H1 (cell line): ENCODE results near the gene METRNL. TPM values are rescaled to one million over a fixed set of nuclear protein-coding genes. Genes with fewer than 3 reads are reported as not detected.

Experiments used
- BCL11A ChIP-seq, 2 experiments: IDR thresholded peaks; one replicate each; pipeline ENCODE4 v1.6.1; 2011; ENCODE audit warnings: low read depth in 2 of 2, low read length in 2 of 2, mild to moderate bottlenecking in 2 of 2
- GABPA ChIP-seq: IDR thresholded peaks from 2 replicates; pipeline ENCODE4 v1.6.1; 2011; ENCODE audit warnings: mild to moderate bottlenecking, low read length, moderate library complexity, borderline replicate concordance; ENCODE audit not compliant: insufficient read depth
- JUND ChIP-seq: IDR thresholded peaks from 2 replicates; pipeline ENCODE4 v1.6.1; 2011; ENCODE audit warnings: mild to moderate bottlenecking, improper control_type of control experiment, low read length
- POLR2AphosphoS5 ChIP-seq: IDR thresholded peaks from 2 replicates; pipeline ENCODE4 v1.6.1; 2011; ENCODE audit warnings: low read depth, low read length
- RAD21 ChIP-seq, 2 experiments: IDR thresholded peaks in 1 of 2; conservative IDR thresholded peaks in 1 of 2; 2 replicates each; pipeline ENCODE4 v1.6.1; 2011; ENCODE audit warnings: low read depth in 2 of 2, low read length in 2 of 2, improper control_type of control experiment in 1 of 2, inconsistent platforms in 1 of 2, mild to moderate bottlenecking in 1 of 2, moderate library complexity in 1 of 2
- RFX5 ChIP-seq: IDR thresholded peaks from 2 replicates; pipeline ENCODE4 v1.6.1; 2011; ENCODE audit warnings: low read depth, low read length, improper control_type of control experiment, borderline replicate concordance
- TEAD4 ChIP-seq: IDR thresholded peaks from 2 replicates; pipeline ENCODE4 v1.6.1; 2012; ENCODE audit warnings: low read depth, low read length, inconsistent platforms, mixed read lengths
- polyA plus RNA-seq, 7 experiments: library from polyadenylated mRNA; depleted of rRNA in 3 of 7; stranded (reverse) in 5 of 7; unstranded in 2 of 7; fragments of >200 nt in 5 of 7; fragments of 200-250 nt in 2 of 7; gene quantifications; 1 replicate in 5 of 7; 2 replicates in 1 of 7; 4 replicates in 1 of 7; pipeline versions ENCODE4 v1.2.1 to v1.2.3, GENCODE V29; 2011 to 2013; ENCODE audit warnings: missing spikeins in 2 of 7, mixed read lengths in 2 of 7
- total RNA-seq: library from RNA; stranded (reverse); fragmentation: NEBNext Ultra II Directional; extraction: Animal tissue kit (Norgen Biotek cat#: 25700); gene quantifications from 2 replicates; pipeline ENCODE4 v1.2.1, GENCODE V29; 2021
- TF ChIP-seq, protein P1 (sequence below): IDR thresholded peaks from 2 replicates; pipeline ENCODE4 v1.6.1; 2011; ENCODE audit warnings: low read length, improper control_type of control experiment
- TF ChIP-seq, protein P2 (sequence below): fragments of 300-600 bp; sonication (generic); IDR thresholded peaks from 2 replicates; pipeline ENCODE4 v1.7.1; 2012; ENCODE audit warnings: low read length, moderate library complexity, mild to moderate bottlenecking, inconsistent platforms; ENCODE audit not compliant: insufficient replicate concordance

Gene METRNL
- total and polyA plus RNA-seq, 2 of the 8 experiments (the other 6 are each of a cell fraction or from before 2014, with no cell fraction given) = 13.9 to 14.2 TPM

DNA sequence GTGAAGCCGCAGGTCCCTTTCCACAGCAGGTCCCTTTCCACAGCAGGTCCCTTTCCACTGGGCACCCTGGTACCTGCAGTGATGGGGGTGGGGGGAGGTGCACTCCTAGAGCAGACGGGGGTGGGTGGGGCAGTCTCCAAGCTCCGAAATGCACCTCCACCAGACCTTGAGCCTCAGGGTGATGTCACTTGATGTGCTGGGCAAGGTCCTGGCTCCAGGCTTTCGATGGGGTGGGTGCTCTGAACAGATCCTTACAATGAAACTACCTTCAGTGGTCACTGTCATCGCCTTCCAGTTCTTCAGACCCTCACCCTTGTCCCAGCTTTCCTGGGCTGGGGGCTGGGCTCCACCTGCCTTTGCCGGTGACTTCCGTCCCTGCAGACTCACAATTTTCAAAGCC is 1.5 kb upstream of the METRNL start (continued):
- TF ChIP-seq RAD21 (IDR thresholded peaks at IDR 0.05 in 1 of 2, conservative IDR thresholded peaks at IDR 0.05 in 1 of 2; ENCODE audit: low read depth in 2 of 2, low read length in 2 of 2) (no peak), RFX5 (no peak), TEAD4 (no peak), JUND (no peak), BCL11A (IDR thresholded peaks at IDR 0.05; ENCODE audit: low read depth in 2 of 2, low read length in 2 of 2) (no peak), POLR2AphosphoS5 (no peak), GABPA (no peak)
- TF ChIP-seq, protein P1, sequence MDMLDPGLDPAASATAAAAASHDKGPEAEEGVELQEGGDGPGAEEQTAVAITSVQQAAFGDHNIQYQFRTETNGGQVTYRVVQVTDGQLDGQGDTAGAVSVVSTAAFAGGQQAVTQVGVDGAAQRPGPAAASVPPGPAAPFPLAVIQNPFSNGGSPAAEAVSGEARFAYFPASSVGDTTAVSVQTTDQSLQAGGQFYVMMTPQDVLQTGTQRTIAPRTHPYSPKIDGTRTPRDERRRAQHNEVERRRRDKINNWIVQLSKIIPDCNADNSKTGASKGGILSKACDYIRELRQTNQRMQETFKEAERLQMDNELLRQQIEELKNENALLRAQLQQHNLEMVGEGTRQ = no peak
- TF ChIP-seq, protein P2, sequence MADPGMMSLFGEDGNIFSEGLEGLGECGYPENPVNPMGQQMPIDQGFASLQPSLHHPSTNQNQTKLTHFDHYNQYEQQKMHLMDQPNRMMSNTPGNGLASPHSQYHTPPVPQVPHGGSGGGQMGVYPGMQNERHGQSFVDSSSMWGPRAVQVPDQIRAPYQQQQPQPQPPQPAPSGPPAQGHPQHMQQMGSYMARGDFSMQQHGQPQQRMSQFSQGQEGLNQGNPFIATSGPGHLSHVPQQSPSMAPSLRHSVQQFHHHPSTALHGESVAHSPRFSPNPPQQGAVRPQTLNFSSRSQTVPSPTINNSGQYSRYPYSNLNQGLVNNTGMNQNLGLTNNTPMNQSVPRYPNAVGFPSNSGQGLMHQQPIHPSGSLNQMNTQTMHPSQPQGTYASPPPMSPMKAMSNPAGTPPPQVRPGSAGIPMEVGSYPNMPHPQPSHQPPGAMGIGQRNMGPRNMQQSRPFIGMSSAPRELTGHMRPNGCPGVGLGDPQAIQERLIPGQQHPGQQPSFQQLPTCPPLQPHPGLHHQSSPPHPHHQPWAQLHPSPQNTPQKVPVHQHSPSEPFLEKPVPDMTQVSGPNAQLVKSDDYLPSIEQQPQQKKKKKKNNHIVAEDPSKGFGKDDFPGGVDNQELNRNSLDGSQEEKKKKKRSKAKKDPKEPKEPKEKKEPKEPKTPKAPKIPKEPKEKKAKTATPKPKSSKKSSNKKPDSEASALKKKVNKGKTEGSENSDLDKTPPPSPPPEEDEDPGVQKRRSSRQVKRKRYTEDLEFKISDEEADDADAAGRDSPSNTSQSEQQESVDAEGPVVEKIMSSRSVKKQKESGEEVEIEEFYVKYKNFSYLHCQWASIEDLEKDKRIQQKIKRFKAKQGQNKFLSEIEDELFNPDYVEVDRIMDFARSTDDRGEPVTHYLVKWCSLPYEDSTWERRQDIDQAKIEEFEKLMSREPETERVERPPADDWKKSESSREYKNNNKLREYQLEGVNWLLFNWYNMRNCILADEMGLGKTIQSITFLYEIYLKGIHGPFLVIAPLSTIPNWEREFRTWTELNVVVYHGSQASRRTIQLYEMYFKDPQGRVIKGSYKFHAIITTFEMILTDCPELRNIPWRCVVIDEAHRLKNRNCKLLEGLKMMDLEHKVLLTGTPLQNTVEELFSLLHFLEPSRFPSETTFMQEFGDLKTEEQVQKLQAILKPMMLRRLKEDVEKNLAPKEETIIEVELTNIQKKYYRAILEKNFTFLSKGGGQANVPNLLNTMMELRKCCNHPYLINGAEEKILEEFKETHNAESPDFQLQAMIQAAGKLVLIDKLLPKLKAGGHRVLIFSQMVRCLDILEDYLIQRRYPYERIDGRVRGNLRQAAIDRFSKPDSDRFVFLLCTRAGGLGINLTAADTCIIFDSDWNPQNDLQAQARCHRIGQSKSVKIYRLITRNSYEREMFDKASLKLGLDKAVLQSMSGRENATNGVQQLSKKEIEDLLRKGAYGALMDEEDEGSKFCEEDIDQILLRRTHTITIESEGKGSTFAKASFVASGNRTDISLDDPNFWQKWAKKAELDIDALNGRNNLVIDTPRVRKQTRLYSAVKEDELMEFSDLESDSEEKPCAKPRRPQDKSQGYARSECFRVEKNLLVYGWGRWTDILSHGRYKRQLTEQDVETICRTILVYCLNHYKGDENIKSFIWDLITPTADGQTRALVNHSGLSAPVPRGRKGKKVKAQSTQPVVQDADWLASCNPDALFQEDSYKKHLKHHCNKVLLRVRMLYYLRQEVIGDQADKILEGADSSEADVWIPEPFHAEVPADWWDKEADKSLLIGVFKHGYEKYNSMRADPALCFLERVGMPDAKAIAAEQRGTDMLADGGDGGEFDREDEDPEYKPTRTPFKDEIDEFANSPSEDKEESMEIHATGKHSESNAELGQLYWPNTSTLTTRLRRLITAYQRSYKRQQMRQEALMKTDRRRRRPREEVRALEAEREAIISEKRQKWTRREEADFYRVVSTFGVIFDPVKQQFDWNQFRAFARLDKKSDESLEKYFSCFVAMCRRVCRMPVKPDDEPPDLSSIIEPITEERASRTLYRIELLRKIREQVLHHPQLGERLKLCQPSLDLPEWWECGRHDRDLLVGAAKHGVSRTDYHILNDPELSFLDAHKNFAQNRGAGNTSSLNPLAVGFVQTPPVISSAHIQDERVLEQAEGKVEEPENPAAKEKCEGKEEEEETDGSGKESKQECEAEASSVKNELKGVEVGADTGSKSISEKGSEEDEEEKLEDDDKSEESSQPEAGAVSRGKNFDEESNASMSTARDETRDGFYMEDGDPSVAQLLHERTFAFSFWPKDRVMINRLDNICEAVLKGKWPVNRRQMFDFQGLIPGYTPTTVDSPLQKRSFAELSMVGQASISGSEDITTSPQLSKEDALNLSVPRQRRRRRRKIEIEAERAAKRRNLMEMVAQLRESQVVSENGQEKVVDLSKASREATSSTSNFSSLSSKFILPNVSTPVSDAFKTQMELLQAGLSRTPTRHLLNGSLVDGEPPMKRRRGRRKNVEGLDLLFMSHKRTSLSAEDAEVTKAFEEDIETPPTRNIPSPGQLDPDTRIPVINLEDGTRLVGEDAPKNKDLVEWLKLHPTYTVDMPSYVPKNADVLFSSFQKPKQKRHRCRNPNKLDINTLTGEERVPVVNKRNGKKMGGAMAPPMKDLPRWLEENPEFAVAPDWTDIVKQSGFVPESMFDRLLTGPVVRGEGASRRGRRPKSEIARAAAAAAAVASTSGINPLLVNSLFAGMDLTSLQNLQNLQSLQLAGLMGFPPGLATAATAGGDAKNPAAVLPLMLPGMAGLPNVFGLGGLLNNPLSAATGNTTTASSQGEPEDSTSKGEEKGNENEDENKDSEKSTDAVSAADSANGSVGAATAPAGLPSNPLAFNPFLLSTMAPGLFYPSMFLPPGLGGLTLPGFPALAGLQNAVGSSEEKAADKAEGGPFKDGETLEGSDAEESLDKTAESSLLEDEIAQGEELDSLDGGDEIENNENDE = no peak
